ENCODE measurements around the gene CATSPERB.

- TF ChIP-seq POLR2A (IDR thresholded peaks at IDR 0.05), result no peak
- no peak for TF ChIP-seq CTCF (IDR thresholded peaks at IDR 0.05)
These were observed 18.0 kb upstream of the CATSPERB start for GRCh38 chr14:91749868-91750267.

Data from Peyer's patch (tissue), 4 donors.